ENCODE data around the gene S100A5. TPM values are rescaled to one million over a fixed set of nuclear protein-coding genes. Genes with fewer than 3 reads are reported as not detected.

Gene S100A5
- total and polyA plus RNA-seq, 10 of the 15 experiments (the other 5 are each of a cell fraction or from before 2014, with no cell fraction given) = 0.47 to 0.75 (median 0.56) TPM; not detected in 6

DNA sequence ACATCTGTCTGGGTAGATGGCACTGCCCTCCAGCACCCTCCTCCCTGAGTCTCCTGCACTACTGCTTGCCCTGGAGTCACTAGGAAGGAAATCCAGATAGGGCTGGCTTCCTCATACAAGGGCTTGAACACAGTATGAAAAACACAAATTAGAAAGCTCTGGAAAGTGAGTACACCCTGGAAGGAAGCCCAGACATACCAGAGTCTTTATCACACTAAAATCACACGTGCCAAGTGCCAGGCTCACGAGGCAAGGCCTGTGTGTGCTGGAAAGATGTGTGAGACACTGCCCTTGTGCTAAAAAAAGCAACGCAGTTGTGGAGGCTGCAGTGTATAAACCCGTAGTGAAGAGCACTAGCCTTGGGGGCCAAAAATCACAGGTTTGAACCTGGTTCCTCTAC lies 52.0 kb downstream of the S100A5 start:
- ChIA-PET RAD21 (ENCODE audit: unreplicated experiment) (interaction anchor here (1.1 kb wide), 1 partner anchor 135 kb away, joined by 3 read pairs; no protein-coding TSS in a partner anchor), SMC1A (ENCODE audit: uncharacterized antibody, unreplicated experiment) (interaction anchor here (1.0 kb wide), 1 partner anchor 13 kb away, joined by 3 read pairs; no protein-coding TSS in a partner anchor)
- in situ Hi-C loops (cut with MboI) = no loop called here

More for the DNA sequence above, 52.0 kb downstream of the S100A5 start:
- 10% methylated on average over 4 of the region's 4 CpGs for WGBS (ENCODE audit: insufficient coverage, insufficient replicate concordance, low lambda C conversion rate, missing lambda C conversion rate)
- Histone ChIP-seq H3K4me1 (ENCODE audit: control insufficient read depth, insufficient read depth, low read length) (no peaks in the 10 kb centered on the region), H4K20me1 (ENCODE audit: control insufficient read depth, insufficient read depth) (no peaks in the 10 kb centered on the region), H3K4me3 (no peak overlapping the region), H3K9me3 (replicated peaks; ENCODE audit: control insufficient read depth, insufficient read depth, low read length) (no peaks in the 10 kb centered on the region), H3K27me3 (replicated peaks in 1 of 2; ENCODE audit: control insufficient read depth in 2 of 2, insufficient read depth in 2 of 2, low read length in 1 of 2) (peaks cover 0 to 3% of the 10 kb centered on the region in 2 experiments), H3K79me2 (ENCODE audit: control insufficient read depth, insufficient read depth, low read length) (no peaks in the 10 kb centered on the region), H3K4me2 (ENCODE audit: control insufficient read depth, insufficient read depth) (no peak overlapping the region), H3K36me3 (ENCODE audit: control insufficient read depth in 2 of 2, insufficient read depth in 2 of 2, low read length in 1 of 2) (no peaks in the 10 kb centered on the region), H3K27ac (ENCODE audit: control insufficient read depth, insufficient read depth) (no peak overlapping the region), H2AFZ (ENCODE audit: control insufficient read depth, low read depth, low read length) (no peak overlapping the region), H3K9ac (ENCODE audit: control insufficient read depth, insufficient read depth, low read length) (no peak overlapping the region)
- CTCF ChIA-PET = interaction anchor here (0.6 to 2.4 kb wide), 4 partner anchors 10 to 1111 kb away, joined by 3 to 8 read pairs (median 5); no protein-coding TSS in a partner anchor
- intact Hi-C loops (cut with micrococcal nuclease; ENCODE audit: unreplicated experiment) = no loop called here
- no peak for DNase-seq (ENCODE audit: low read depth, low spot score)
- no peak for ATAC-seq
- no TSS peak for BruUV-seq (replicated peaks)
- no peak for FAIRE-seq
- TF ChIP-seq MXI1 (IDR thresholded peaks at IDR 0.05; ENCODE audit: low read depth, low read length) (no peak), SPI1 (IDR thresholded peaks at IDR 0.05; ENCODE audit: borderline replicate concordance, insufficient read depth, low read depth, low read length) (no peak), SREBF2 (IDR thresholded peaks at IDR 0.05; ENCODE audit: low read length) (no peak), MYB (IDR thresholded peaks at IDR 0.05; ENCODE audit: borderline replicate concordance, low read depth, low read length) (no peak), SMAD5 (IDR thresholded peaks at IDR 0.05; ENCODE audit: low read depth) (no peak), KDM1A (IDR thresholded peaks at IDR 0.05; ENCODE audit: borderline replicate concordance) (no peak), ATF7 (IDR thresholded peaks at IDR 0.05; ENCODE audit: low read depth) (no peak)
- TF ChIP-seq, protein P1, sequence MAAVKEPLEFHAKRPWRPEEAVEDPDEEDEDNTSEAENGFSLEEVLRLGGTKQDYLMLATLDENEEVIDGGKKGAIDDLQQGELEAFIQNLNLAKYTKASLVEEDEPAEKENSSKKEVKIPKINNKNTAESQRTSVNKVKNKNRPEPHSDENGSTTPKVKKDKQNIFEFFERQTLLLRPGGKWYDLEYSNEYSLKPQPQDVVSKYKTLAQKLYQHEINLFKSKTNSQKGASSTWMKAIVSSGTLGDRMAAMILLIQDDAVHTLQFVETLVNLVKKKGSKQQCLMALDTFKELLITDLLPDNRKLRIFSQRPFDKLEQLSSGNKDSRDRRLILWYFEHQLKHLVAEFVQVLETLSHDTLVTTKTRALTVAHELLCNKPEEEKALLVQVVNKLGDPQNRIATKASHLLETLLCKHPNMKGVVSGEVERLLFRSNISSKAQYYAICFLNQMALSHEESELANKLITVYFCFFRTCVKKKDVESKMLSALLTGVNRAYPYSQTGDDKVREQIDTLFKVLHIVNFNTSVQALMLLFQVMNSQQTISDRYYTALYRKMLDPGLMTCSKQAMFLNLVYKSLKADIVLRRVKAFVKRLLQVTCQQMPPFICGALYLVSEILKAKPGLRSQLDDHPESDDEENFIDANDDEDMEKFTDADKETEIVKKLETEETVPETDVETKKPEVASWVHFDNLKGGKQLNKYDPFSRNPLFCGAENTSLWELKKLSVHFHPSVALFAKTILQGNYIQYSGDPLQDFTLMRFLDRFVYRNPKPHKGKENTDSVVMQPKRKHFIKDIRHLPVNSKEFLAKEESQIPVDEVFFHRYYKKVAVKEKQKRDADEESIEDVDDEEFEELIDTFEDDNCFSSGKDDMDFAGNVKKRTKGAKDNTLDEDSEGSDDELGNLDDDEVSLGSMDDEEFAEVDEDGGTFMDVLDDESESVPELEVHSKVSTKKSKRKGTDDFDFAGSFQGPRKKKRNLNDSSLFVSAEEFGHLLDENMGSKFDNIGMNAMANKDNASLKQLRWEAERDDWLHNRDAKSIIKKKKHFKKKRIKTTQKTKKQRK (IDR thresholded peaks at IDR 0.05; ENCODE audit: low read depth, low read length) = no peak
- TF ChIP-seq, protein P2, sequence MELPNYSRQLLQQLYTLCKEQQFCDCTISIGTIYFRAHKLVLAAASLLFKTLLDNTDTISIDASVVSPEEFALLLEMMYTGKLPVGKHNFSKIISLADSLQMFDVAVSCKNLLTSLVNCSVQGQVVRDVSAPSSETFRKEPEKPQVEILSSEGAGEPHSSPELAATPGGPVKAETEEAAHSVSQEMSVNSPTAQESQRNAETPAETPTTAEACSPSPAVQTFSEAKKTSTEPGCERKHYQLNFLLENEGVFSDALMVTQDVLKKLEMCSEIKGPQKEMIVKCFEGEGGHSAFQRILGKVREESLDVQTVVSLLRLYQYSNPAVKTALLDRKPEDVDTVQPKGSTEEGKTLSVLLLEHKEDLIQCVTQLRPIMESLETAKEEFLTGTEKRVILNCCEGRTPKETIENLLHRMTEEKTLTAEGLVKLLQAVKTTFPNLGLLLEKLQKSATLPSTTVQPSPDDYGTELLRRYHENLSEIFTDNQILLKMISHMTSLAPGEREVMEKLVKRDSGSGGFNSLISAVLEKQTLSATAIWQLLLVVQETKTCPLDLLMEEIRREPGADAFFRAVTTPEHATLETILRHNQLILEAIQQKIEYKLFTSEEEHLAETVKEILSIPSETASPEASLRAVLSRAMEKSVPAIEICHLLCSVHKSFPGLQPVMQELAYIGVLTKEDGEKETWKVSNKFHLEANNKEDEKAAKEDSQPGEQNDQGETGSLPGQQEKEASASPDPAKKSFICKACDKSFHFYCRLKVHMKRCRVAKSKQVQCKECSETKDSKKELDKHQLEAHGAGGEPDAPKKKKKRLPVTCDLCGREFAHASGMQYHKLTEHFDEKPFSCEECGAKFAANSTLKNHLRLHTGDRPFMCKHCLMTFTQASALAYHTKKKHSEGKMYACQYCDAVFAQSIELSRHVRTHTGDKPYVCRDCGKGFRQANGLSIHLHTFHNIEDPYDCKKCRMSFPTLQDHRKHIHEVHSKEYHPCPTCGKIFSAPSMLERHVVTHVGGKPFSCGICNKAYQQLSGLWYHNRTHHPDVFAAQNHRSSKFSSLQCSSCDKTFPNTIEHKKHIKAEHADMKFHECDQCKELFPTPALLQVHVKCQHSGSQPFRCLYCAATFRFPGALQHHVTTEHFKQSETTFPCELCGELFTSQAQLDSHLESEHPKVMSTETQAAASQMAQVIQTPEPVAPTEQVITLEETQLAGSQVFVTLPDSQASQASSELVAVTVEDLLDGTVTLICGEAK (IDR thresholded peaks at IDR 0.05; ENCODE audit: borderline replicate concordance) = no peak
- TF ChIP-seq, protein P3, sequence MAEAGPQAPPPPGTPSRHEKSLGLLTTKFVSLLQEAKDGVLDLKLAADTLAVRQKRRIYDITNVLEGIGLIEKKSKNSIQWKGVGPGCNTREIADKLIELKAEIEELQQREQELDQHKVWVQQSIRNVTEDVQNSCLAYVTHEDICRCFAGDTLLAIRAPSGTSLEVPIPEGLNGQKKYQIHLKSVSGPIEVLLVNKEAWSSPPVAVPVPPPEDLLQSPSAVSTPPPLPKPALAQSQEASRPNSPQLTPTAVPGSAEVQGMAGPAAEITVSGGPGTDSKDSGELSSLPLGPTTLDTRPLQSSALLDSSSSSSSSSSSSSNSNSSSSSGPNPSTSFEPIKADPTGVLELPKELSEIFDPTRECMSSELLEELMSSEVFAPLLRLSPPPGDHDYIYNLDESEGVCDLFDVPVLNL (IDR thresholded peaks at IDR 0.05; ENCODE audit: low read depth, low read length) = no peak
- TF ChIP-seq, protein P4, sequence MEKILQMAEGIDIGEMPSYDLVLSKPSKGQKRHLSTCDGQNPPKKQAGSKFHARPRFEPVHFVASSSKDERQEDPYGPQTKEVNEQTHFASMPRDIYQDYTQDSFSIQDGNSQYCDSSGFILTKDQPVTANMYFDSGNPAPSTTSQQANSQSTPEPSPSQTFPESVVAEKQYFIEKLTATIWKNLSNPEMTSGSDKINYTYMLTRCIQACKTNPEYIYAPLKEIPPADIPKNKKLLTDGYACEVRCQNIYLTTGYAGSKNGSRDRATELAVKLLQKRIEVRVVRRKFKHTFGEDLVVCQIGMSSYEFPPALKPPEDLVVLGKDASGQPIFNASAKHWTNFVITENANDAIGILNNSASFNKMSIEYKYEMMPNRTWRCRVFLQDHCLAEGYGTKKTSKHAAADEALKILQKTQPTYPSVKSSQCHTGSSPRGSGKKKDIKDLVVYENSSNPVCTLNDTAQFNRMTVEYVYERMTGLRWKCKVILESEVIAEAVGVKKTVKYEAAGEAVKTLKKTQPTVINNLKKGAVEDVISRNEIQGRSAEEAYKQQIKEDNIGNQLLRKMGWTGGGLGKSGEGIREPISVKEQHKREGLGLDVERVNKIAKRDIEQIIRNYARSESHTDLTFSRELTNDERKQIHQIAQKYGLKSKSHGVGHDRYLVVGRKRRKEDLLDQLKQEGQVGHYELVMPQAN (conservative IDR thresholded peaks at IDR 0.05) = no peak
- POLR2A ChIA-PET = no interaction called here

All from GM12878 (cell line).